ENCODE results near the gene MARK3.

The MARK3 gene

DNA sequence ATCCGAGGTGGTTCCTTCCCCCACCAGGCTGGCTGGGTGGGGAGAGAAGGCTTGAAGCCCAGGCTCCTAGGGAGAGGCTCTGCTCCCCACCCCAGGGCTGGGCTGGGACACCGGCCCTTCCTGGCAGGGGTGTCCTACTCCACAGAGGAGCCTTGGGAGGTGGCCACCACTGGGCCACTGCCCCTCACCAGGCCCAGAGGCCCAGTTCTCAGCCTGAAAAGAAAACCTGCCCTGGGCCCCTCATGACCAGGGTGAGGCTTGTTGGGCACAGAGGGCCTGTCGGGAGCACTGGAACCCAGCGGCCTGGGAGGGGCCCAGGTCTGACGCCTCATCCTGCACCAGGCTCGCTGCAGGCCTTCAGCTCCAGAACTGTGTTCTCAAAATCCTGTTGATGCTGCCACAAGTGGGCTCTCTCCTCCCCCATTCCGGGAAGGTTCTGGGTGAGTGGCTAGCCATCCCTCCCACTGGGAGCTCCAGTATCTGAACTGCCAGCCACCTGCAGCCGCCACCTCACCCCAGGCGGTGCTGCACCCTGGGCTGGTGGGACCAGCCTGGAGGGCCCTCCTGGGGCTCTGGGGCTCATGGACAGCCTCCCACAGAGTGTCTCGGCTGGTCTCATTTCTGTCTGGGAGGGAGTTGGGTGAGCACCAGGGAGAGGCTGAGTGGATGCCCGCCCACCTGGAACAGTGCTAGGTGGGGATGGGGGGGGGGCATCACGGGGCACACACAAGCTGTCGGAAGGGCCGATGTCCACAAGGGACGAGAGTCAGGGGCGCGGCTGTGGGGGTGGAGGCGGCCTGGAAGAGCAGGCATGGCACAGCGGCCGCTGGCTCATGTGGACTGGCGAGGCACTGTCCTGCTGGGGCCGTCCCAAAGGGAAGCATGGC, 165.5 kb downstream of the MARK3 start:
- DNase-seq (ENCODE audit: low read depth) = no peak

DNA sequence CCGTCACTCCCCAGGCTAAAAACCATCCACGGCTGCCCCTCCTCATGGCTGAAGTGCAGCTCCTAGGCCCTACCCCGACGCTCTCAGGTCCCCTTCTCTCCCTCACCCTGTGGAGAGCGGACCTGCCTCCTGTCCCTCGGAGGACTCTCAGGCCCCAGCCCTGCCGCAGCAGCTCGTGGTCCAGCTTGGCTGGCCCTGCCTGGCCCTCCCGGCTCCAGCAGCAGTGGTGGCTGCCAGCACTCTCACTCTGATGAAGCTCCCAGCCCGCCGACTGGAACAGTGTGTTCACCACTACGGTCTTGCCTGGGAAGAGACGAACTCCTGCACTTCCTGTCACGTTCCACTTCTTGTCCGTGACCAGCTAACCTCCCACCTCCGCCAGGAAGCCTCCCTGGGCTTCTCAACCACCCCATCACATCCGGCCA, 166.1 kb downstream of the MARK3 start:
- DNase-seq (ENCODE audit: low read depth) = no peak

DNA sequence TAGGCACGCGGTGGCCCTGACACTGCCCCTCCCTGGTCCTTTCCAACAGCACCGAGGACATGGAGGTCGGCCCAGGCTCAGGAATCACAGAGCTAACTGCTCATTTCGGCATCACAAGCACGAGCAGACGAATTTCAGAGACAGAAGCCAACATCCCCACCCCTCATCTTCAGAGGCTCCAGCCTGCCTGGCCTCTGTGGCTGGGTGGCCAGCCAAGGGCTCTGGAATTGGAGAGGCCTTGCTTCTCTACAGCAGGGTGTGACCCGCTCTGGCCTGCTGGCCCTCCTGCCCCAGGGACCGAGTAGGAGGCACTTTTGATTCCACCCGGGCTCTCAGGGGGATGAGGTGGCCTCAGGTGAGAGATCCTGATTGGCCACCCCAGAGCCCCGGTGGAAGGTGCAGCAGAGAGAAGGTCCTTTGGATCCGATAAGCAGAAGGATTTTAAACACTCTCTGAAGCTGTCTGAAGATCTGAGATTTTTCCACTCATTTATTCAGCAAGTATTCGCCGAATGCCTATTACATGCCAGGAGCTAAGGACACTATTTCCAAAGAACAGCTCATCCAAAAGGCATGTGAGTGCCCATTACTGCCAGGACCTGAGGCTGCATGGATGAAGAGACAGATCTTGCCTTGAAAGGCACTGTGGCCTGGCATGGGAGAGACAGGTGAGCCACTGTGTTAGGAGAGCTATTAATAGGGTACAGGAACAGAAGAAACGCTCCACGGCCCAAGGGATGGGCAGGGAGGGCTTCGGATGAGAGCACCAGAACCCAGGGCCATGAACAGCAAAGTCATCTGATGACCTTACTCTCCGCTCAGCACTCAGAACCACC, 167.0 kb downstream of the MARK3 start:
- peak; percentile 37 for DNase-seq (ENCODE audit: low read depth)

DNA sequence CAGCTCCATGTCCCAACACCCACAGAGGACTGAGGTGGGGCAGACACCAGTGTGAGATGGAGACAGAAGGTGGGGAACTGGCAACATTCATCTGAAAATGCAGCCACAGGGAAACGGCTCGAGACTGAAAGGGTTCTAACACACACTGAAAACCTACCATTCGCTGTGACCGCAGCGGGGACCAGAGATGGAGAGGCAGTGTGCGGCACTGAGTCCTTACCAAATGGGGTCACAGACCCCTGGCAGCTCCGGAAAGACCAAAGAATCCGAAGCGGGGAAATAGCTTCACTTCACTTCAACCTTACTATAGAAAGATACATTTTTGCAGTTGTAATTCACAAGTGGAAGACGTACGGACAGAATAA, 167.6 kb downstream of the MARK3 start:
- DNase-seq (ENCODE audit: low read depth) = no peak
